Thoracic aorta (tissue), 2 donors: ENCODE measurements around the gene OR52A1. TPM values are rescaled to one million over a fixed set of nuclear protein-coding genes. Genes with fewer than 3 reads are reported as not detected.
"Not testable (repeated sequence)": the region's sequence is repeated elsewhere in the genome, so short reads cannot be mapped to it uniquely, and the experiment has no call there.

Source experiments
- ATAC-seq: fragments of 150-250 bp; one replicate; pipeline ENCODE4 v1.8.0; 2017; ENCODE audit warnings: low read depth; ENCODE audit not compliant: insufficient number of reproducible peaks, low FRiP score
- DNase-seq: peaks from one replicate; pipeline ENCODE4 v3.0.0-alpha.2; 2020; ENCODE audit warnings: low spot score
- H3K27ac ChIP-seq, 2 donors: fragments of 200-600 bp; sonication (generic); 1 replicate in 1 of 2; 2 replicates in 1 of 2; pipeline ENCODE4 v1.5.1; 2016; ENCODE audit warnings: mild to moderate bottlenecking in 2 of 2, moderate library complexity in 2 of 2
- H3K27me3 ChIP-seq: fragments of 200-600 bp; sonication (generic); replicated peaks from 2 replicates; pipeline ENCODE4 v1.6.0; 2016; ENCODE audit warnings: mild to moderate bottlenecking; ENCODE audit not compliant: insufficient read depth
- H3K36me3 ChIP-seq: fragments of 200-600 bp; sonication (generic); one replicate; pipeline ENCODE4 v1.5.1; 2016
- H3K4me1 ChIP-seq, 2 donors: fragments of 200-600 bp; sonication (generic); 1 replicate in 1 of 2; 2 replicates in 1 of 2; pipeline versions ENCODE4 v1.5.1 to v1.6.0; 2016; ENCODE audit warnings: low read depth in 2 of 2, mild to moderate bottlenecking in 1 of 2; ENCODE audit not compliant: control insufficient read depth in 1 of 2
- H3K4me3 ChIP-seq: fragments of 200-600 bp; sonication (generic); 2 replicates; pipeline ENCODE4 v1.5.1; 2016; ENCODE audit warnings: mild to moderate bottlenecking
- H3K9me3 ChIP-seq: fragments of 200-600 bp; sonication (generic); 2 replicates; pipeline ENCODE4 v1.5.1; 2016
- total RNA-seq, 2 donors: library from RNA; depleted of rRNA; stranded (reverse); fragments of >200 nt; gene quantifications; one replicate each; pipeline versions ENCODE4 v1.1.0 to v1.2.3, GENCODE V29; 2016
- TF ChIP-seq, protein P1 (sequence below): fragments of 200-600 bp; sonication (generic); IDR thresholded peaks from one replicate; pipeline ENCODE4 v1.5.1; 2019; ENCODE audit warnings: antibody characterized with exemption

Gene OR52A1
- total RNA-seq, 2 donors from 2014 or later: not detected

DNA sequence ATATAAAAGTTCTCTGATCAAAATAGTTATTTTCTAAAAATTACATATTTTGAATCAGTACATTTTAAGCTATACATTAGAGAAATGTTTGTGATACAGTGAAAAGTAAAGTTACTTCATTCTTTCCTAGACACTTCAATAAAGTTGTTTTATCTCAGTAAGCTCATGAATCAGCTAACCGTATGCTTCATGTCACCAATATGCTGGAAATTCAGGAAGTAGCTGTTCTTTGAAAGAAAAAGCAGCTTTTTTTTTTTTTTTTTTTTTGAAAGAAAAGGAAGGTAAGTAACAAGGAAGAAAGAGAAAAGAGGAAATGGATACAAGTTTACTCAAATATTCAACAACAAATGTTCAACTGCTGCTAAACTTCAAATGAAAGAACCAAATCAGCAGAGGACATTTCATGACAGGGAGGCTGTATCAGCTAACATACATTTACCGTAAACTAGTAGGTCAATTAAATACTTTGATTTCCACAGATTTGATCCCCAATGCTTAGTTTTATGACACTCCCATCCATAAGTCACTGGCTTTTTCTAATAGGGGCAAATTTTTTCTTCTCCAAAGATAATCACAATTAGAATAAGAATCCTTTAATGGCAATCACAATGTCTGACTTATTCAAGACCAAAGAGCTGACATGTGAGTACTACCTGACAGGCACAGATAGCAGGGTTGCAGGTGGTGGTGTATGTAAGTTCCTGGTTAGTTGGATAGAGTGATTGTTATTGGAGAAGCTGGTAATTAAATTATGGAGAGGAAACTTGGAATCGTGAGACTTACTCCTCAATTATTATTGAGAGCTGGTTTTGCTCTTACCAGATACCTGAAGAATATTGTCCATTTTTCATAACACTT is 754 bp downstream of the OR52A1 start:
- DNase-seq (no peak), ATAC-seq (no peak)
- no peak overlapping the region for H3K4me3 ChIP-seq
- H3K27ac ChIP-seq: no peak overlapping the region
- H3K9me3 ChIP-seq: no peaks in the 10 kb centered on the region
- no peaks in the 10 kb centered on the region for H3K4me1 ChIP-seq
- TF ChIP-seq, protein P1, sequence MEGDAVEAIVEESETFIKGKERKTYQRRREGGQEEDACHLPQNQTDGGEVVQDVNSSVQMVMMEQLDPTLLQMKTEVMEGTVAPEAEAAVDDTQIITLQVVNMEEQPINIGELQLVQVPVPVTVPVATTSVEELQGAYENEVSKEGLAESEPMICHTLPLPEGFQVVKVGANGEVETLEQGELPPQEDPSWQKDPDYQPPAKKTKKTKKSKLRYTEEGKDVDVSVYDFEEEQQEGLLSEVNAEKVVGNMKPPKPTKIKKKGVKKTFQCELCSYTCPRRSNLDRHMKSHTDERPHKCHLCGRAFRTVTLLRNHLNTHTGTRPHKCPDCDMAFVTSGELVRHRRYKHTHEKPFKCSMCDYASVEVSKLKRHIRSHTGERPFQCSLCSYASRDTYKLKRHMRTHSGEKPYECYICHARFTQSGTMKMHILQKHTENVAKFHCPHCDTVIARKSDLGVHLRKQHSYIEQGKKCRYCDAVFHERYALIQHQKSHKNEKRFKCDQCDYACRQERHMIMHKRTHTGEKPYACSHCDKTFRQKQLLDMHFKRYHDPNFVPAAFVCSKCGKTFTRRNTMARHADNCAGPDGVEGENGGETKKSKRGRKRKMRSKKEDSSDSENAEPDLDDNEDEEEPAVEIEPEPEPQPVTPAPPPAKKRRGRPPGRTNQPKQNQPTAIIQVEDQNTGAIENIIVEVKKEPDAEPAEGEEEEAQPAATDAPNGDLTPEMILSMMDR: no peak
- no peaks in the 10 kb centered on the region for H3K36me3 ChIP-seq
- no peaks in the 10 kb centered on the region for H3K27me3 ChIP-seq

DNA sequence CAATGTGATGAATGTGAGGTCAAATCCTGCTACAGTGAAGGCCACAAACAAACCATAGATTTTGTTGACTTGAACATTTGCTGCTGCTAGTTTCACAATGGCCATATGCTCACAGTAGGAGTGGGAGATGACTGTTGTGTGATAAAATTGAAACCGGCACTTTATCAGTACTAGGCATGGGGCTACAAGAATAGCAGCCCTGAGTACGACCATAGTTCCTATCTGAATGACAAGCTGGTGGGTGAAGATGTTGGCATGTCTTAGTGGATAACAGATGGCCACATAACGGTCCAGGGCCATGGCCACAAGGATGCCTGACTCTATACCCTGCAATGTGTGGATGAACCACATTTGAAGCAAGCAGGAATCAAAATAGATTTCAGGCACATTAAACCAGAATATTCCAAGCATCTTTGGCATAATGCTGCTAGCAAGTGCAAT is 2.8 kb downstream of the OR52A1 start:
- TF ChIP-seq, protein P1: no peak
- Histone ChIP-seq H3K27me3 (no peaks in the 10 kb centered on the region), H3K4me1 (no peaks in the 10 kb centered on the region), H3K36me3 (no peaks in the 10 kb centered on the region), H3K9me3 (no peaks in the 10 kb centered on the region), H3K27ac (no peak overlapping the region), H3K4me3 (no peak overlapping the region)
- DNase-seq: no peak
- ATAC-seq: no peak

DNA sequence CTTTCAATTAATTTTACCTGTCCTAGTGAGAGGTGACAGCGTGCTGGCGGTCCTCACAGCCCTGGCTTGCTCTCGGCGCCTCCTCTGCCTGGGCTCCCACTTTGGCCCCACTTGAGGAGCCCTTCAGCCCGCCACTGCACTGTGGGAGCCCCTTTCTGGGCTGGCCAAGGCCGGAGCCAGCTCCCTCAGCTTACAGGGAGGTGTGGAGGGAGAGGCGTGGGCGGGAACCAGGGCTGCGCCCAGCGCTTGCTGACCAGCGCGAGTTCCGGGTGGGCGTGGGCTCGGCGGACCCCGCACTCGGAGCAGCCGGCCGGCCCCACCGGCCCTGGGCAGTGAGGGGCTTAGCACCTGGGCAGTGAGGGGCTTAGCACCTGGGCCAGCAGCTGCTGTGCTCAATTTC is 10.4 kb downstream of the OR52A1 start:
- ATAC-seq, H3K36me3 ChIP-seq, H3K27ac ChIP-seq, DNase-seq, H3K4me3 ChIP-seq, H3K9me3 ChIP-seq, H3K27me3 ChIP-seq, H3K4me1 ChIP-seq: not testable (repeated sequence)

DNA sequence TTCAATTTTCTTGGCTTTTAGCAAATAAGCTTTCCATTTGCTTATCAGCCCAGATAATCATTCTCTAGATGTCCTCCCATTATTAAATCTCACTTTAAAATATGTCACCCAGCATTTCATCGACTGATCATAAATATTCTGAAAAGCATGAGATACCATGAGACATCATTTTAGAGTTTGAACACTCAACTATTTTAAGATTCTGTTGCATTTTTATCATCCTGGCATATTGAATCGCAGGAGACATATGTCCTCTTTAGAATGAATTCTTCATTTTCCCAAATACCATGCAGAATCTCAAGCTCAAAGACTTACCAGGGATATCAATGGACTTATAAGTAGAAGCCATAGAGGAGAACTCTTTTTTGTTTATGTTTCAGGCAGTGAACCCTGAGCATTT is 16.6 kb downstream of the OR52A1 start, which contains the start of gene OR52A5:
Gene OR52A5 (minus strand): TSS at position 361 of the 400 bp plus-strand sequence. CDS start 5,714 bp downstream, outside the sequence.
- Histone ChIP-seq H3K36me3 (no peaks in the 10 kb centered on the region), H3K4me1 (no peaks in the 10 kb centered on the region), H3K27ac (no peak within 1 kb of the TSS), H3K9me3 (no peaks in the 10 kb centered on the region), H3K4me3 (no peak within 1 kb of the TSS), H3K27me3 (no peaks in the 10 kb centered on the region)
- ATAC-seq: no peak
- TF ChIP-seq, protein P1: no peak
- no peak for DNase-seq

DNA sequence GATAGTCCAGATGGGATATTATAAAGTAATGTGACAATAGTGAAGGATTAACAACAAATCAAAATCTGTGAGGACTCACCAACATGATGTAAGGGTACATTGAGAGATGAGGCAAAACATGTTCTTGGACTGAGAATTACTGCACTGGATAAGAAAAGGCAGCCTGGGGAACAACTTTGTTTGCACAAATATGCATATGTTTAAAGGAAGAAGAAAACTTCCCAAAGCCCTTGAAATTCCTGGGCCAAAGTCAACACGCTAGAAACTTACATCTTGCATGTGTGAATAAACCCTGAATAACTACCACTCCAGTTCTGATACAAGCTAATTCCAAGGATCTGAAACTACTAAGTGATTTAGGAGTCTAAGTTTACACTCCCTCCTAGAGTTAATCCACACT is 17.5 kb downstream of the OR52A1 start:
- H3K27me3 ChIP-seq: no peaks in the 10 kb centered on the region

More for the DNA sequence above, 17.5 kb downstream of the OR52A1 start:
- Histone ChIP-seq H3K4me1 (no peaks in the 10 kb centered on the region), H3K9me3 (no peaks in the 10 kb centered on the region), H3K36me3 (no peaks in the 10 kb centered on the region), H3K4me3 (no peak overlapping the region), H3K27ac (no peak overlapping the region)
- ATAC-seq (no peak), DNase-seq (no peak)
- TF ChIP-seq, protein P1: no peak
